ENCODE data around the gene SNW1. TPM values are rescaled to one million over a fixed set of nuclear protein-coding genes. Genes with fewer than 3 reads are reported as not detected.

The SNW1 gene
- total and polyA plus RNA-seq, 2 of the 13 experiments (the other 11 are each of a cell fraction or from before 2014, with no cell fraction given) = 23.2 to 65.8 TPM

DNA sequence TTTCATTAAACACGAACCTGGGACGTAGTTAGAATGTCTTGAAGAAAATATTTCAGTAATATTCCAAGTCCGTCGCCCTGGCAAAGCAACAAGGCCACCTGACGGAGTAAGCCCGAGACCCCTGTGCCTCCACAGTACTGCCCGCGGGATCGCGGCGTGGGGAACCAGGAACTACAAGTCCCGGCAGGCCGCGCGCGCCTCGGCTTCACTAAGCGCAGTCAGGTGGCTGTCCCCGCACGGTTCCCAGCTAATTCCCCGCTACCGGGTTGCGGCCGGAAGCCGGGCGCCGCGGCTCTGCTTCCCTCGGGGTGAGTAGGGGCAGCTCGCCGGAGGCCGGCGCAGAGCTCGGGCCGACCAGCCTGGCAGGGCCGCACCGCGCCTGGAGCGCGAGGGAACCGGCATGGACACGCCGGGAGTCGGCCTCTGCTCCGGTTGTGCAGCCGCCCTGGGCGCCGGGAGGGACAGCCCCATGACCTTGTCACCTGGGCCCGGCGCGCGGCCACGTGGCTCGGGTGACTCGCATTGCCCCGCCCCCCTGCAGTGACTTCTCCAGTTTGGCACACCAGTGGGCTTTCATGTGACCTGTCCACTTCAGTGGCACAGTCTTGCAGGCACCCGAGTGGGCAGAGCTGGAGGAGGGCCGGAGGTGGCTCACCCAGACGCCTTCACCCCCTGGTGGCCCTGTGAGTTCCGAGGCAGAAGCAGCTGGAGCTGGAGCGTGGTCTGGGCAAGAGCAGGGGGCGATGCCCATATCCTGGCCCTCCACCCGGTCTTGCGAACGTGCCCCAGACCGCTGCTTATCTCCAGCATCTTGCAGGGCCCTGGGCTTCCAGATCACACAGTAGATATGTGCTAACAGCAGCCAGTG, 39.1 kb upstream of the SNW1 start, which contains the start of gene ADCK1 (continued):
- TF ChIP-seq SOX13 (IDR thresholded peaks at IDR 0.05) = no peak
- TF ChIP-seq SOX13 (CRISPR knock-in tag; conservative IDR thresholded peaks at IDR 0.05 in 1 of 2, IDR thresholded peaks at IDR 0.05 in 1 of 2) = peak in 1 of 2 experiments; percentile 16; a peak in 1 of 4 replicates
- no peak for TF ChIP-seq TEF (CRISPR knock-in tag; IDR thresholded peaks at IDR 0.05)
- no peak for TF ChIP-seq GPN1 (CRISPR knock-in tag; IDR thresholded peaks at IDR 0.05; ENCODE audit: borderline replicate concordance)
- TF ChIP-seq, protein P1, sequence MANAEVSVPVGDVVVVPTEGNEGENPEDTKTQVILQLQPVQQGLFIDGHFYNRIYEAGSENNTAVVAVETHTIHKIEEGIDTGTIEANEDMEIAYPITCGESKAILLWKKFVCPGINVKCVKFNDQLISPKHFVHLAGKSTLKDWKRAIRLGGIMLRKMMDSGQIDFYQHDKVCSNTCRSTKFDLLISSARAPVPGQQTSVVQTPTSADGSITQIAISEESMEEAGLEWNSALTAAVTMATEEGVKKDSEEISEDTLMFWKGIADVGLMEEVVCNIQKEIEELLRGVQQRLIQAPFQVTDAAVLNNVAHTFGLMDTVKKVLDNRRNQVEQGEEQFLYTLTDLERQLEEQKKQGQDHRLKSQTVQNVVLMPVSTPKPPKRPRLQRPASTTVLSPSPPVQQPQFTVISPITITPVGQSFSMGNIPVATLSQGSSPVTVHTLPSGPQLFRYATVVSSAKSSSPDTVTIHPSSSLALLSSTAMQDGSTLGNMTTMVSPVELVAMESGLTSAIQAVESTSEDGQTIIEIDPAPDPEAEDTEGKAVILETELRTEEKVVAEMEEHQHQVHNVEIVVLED (CRISPR knock-in tag; IDR thresholded peaks at IDR 0.05; ENCODE audit: borderline replicate concordance) = peak; percentile 88
- TF ChIP-seq PLRG1 (conservative IDR thresholded peaks at IDR 0.05) = no peak
- TF ChIP-seq ZNF607 (CRISPR knock-in tag; IDR thresholded peaks at IDR 0.05; ENCODE audit: borderline replicate concordance) = peak; percentile 75; the same call in 1 of the 2 replicates
- no peak for TF ChIP-seq RARG (CRISPR knock-in tag; IDR thresholded peaks at IDR 0.05; ENCODE audit: low read depth)
- TF ChIP-seq MIXL1 (CRISPR knock-in tag; IDR thresholded peaks at IDR 0.05) = peak; percentile 19; the same call in 1 of the 2 replicates
- 0 out of 2 replicates have a peak, but pooled peaks have one; percentile 29 for TF ChIP-seq DRAP1 (CRISPR knock-in tag; IDR thresholded peaks at IDR 0.05)
- TF ChIP-seq TAF15 (IDR thresholded peaks at IDR 0.05; ENCODE audit: low read depth, low read length, poor library complexity, severe bottlenecking) = no peak
- TF ChIP-seq, protein P2, sequence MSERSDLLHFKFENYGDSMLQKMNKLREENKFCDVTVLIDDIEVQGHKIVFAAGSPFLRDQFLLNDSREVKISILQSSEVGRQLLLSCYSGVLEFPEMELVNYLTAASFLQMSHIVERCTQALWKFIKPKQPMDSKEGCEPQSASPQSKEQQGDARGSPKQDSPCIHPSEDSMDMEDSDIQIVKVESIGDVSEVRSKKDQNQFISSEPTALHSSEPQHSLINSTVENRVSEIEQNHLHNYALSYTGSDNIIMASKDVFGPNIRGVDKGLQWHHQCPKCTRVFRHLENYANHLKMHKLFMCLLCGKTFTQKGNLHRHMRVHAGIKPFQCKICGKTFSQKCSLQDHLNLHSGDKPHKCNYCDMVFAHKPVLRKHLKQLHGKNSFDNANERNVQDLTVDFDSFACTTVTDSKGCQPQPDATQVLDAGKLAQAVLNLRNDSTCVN (CRISPR knock-in tag; IDR thresholded peaks at IDR 0.05; ENCODE audit: borderline replicate concordance) = no peak
- no peak for TF ChIP-seq ONECUT2 (CRISPR knock-in tag; IDR thresholded peaks at IDR 0.05)
- TF ChIP-seq TFAP4 (IDR thresholded peaks at IDR 0.05; ENCODE audit: borderline replicate concordance, low read depth) = peak; percentile 76; the same call in 1 of the 2 replicates
- no peak for TF ChIP-seq SSRP1 (CRISPR knock-in tag; IDR thresholded peaks at IDR 0.05)
- TF ChIP-seq ZNF652 (CRISPR knock-in tag; IDR thresholded peaks at IDR 0.05; ENCODE audit: borderline replicate concordance, low read depth) = no peak
- TF ChIP-seq CSRNP2 (CRISPR knock-in tag; conservative IDR thresholded peaks at IDR 0.05; ENCODE audit: low read depth) = no peak
- TF ChIP-seq SP1 (IDR thresholded peaks at IDR 0.05) = no peak
- TF ChIP-seq SP1 (CRISPR knock-in tag; IDR thresholded peaks at IDR 0.05) = peak; percentile 57; the same call in 1 of the 2 replicates
- TF ChIP-seq, protein P3, sequence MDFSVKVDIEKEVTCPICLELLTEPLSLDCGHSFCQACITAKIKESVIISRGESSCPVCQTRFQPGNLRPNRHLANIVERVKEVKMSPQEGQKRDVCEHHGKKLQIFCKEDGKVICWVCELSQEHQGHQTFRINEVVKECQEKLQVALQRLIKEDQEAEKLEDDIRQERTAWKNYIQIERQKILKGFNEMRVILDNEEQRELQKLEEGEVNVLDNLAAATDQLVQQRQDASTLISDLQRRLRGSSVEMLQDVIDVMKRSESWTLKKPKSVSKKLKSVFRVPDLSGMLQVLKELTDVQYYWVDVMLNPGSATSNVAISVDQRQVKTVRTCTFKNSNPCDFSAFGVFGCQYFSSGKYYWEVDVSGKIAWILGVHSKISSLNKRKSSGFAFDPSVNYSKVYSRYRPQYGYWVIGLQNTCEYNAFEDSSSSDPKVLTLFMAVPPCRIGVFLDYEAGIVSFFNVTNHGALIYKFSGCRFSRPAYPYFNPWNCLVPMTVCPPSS (IDR thresholded peaks at IDR 0.05) = no peak
